Transverse colon (tissue), 4 donors: ENCODE measurements around the gene NPW. TPM values are rescaled to one million over a fixed set of nuclear protein-coding genes. Genes with fewer than 3 reads are reported as not detected.

Source experiments
- DNase-seq: peaks from one replicate; pipeline ENCODE4 v3.0.0-alpha.2; 2019
- H3K27ac ChIP-seq, 4 donors: fragments of 200-600 bp; sonication (generic); 2 replicates each; pipeline ENCODE4 v1.5.1; 2016 to 2018; ENCODE audit warnings: inconsistent platforms in 4 of 4
- H3K27me3 ChIP-seq: fragments of 200-600 bp; sonication (generic); 2 replicates; pipeline ENCODE4 v1.5.1; 2017; ENCODE audit warnings: inconsistent platforms
- H3K36me3 ChIP-seq, 4 donors: fragments of 200-600 bp; sonication (generic); 2 replicates each; pipeline ENCODE4 v1.5.1; 2017 to 2019; ENCODE audit warnings: inconsistent platforms in 4 of 4
- H3K4me1 ChIP-seq, 4 donors: fragments of 200-600 bp; sonication (generic); 2 replicates each; pipeline ENCODE4 v1.5.1; 2017 to 2020; ENCODE audit warnings: inconsistent platforms in 4 of 4
- H3K4me3 ChIP-seq, 4 donors: fragments of 200-600 bp; sonication (generic); 1 replicate in 1 of 4; 2 replicates in 3 of 4; pipeline versions ENCODE4 v1.5.1 to v1.6.1; 2017 to 2019; ENCODE audit warnings: inconsistent platforms in 4 of 4
- H3K9me3 ChIP-seq, 2 donors: fragments of 200-600 bp; sonication (generic); 2 replicates each; pipeline ENCODE4 v1.5.1; 2017 to 2019; ENCODE audit warnings: inconsistent platforms in 2 of 2
- EP300 ChIP-seq: sonication (generic); formaldehyde crosslinking; IDR thresholded peaks from one replicate; pipeline ENCODE4 v1.6.1; 2017; ENCODE audit warnings: antibody characterized with exemption, low read depth
- POLR2A ChIP-seq: fragments of 450-650 bp; IDR thresholded peaks from one replicate; pipeline ENCODE4 v1.6.1; 2016; ENCODE audit warnings: antibody characterized with exemption, mild to moderate bottlenecking, moderate library complexity
- POLR2AphosphoS5 ChIP-seq, 3 donors: sonication (generic); formaldehyde crosslinking; IDR thresholded peaks; one replicate each; pipeline ENCODE4 v1.6.1; 2016; ENCODE audit warnings: antibody characterized with exemption in 3 of 3
- WGBS, 2 donors: methylation state at CpG; one replicate each; pipeline ENCODE4 v1.1.5; 2018; ENCODE audit warnings: low coverage in 1 of 2; 5-methylcytosine and 5-hydroxymethylcytosine counted together
- in situ Hi-C, 4 donors: fragments of 200-750 bp; cut with MboI; loops; one replicate each; pipeline versions ENCODE4 v1.15.0 to v1.15.1; 2017; ENCODE audit warnings: low sequenced_read_pairs in 3 of 4, low pct_ligation_motif_present in 1 of 4, low pct_unique_long_range_greater_than_20kb in 1 of 4
- intact Hi-C: fragments of 100-400 bp; cut with DNase I; formaldehyde crosslinking; loops from one replicate; pipeline ENCODE4 v1.15.1; 2023; ENCODE audit warnings: low total_unique reads
- total RNA-seq, 4 donors: library from RNA; depleted of rRNA; stranded (reverse); fragments of >200 nt; gene quantifications; one replicate each; pipeline ENCODE4 v1.1.0, GENCODE V29; 2016
- TF ChIP-seq, protein P1 (sequence below), 5 experiments: fragments of 200-600 bp in 3 of 5; fragments of 450-650 bp in 2 of 5; sonication (generic) in 3 of 5; IDR thresholded peaks; 1 replicate in 2 of 5; 2 replicates in 3 of 5; pipeline ENCODE4 v1.5.1; 2016 to 2017; ENCODE audit warnings: antibody characterized with exemption in 5 of 5, inconsistent platforms in 3 of 5, mild to moderate bottlenecking in 2 of 5, moderate library complexity in 1 of 5

NPW gene
- total RNA-seq, 4 donors from 2014 or later: 0.41 TPM; not detected in 3

DNA sequence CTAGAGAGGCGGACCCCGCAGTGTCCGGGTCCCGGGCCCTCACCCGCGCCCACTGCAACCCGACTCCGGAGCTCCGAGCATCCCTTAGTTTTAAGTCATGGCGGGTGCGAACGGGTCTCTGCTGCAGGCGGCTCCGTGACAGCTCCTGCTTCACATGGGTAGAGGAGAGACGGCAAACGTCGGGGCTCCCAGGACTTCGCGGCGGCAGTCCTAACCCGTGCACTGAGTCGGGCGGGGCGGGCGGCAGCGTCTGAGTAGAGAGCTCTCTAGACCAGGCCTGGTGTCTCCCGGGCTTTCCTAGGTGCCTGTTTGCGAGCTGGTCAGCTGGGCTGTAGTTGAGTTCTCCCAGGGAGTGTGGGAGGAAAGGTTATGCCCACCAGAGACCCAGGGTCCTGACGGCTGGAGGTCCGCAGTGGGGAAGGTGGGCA, 28.5 kb downstream of the NPW start:
- 0 to 1% methylated on average over 3 to 26 of the region's 30 CpGs for WGBS, 2 donors
- Histone ChIP-seq H3K4me1 (peaks cover 25 to 47% (median 41%) of the 10 kb centered on the region in 4 donors), H3K27ac (peak overlapping the region; percentile 86 to 92 (median 88)), H3K4me3 (peak overlapping the region; percentile 71 to 97 (median 76)), H3K36me3 (peaks cover 0 to under 1% (median 0%) of the 10 kb centered on the region in 4 donors), H3K27me3 (no peaks in the 10 kb centered on the region), H3K9me3 (no peaks in the 10 kb centered on the region)
- in situ Hi-C loops (no loop called here), intact Hi-C loops (loop anchor here (10.0 kb wide), 1 partner anchor 1613 kb away; no protein-coding TSS in a partner anchor)
- peak; percentile 41 for DNase-seq
- TF ChIP-seq POLR2AphosphoS5 (IDR thresholded peaks at IDR 0.05) (no peak), EP300 (no peak), POLR2A (no peak)
- TF ChIP-seq, protein P1, sequence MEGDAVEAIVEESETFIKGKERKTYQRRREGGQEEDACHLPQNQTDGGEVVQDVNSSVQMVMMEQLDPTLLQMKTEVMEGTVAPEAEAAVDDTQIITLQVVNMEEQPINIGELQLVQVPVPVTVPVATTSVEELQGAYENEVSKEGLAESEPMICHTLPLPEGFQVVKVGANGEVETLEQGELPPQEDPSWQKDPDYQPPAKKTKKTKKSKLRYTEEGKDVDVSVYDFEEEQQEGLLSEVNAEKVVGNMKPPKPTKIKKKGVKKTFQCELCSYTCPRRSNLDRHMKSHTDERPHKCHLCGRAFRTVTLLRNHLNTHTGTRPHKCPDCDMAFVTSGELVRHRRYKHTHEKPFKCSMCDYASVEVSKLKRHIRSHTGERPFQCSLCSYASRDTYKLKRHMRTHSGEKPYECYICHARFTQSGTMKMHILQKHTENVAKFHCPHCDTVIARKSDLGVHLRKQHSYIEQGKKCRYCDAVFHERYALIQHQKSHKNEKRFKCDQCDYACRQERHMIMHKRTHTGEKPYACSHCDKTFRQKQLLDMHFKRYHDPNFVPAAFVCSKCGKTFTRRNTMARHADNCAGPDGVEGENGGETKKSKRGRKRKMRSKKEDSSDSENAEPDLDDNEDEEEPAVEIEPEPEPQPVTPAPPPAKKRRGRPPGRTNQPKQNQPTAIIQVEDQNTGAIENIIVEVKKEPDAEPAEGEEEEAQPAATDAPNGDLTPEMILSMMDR (IDR thresholded peaks at IDR 0.05): no peak

DNA sequence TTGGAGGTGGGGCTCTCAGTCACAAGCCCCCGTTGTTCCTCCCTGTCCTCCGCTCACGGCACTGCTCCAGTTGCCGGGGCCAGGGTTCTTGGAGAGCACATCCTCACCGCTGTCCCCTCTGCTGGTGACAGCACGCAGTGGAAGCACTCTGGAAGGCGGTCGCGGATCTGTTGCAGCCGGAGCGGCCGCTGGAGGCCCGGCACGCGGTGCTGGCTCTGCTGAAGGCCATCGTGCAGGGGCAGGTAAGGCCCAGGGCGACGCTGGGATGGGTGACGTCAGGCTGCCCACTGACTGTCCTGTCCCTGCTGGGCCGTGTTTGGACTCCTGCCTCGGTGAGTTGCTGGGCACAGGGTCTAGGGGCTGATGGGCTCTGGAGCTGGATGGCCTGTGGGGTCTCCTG, 33.6 kb downstream of the NPW start:
- peaks cover 8 to 24% (median 20%) of the 10 kb centered on the region in 4 donors for H3K4me1 ChIP-seq
- no peaks in the 10 kb centered on the region for H3K9me3 ChIP-seq
- in situ Hi-C loops: no loop called here
- no peaks in the 10 kb centered on the region for H3K27me3 ChIP-seq
- peaks cover 0 to 7% (median 0%) of the 10 kb centered on the region in 4 donors for H3K36me3 ChIP-seq
- H3K4me3 ChIP-seq: no peak overlapping the region
- no peak for DNase-seq
- no peak for TF ChIP-seq POLR2AphosphoS5 (IDR thresholded peaks at IDR 0.05)
- no peak for TF ChIP-seq POLR2A
- TF ChIP-seq EP300: no peak
- TF ChIP-seq, protein P1 (IDR thresholded peaks at IDR 0.05): no peak
- 90 to 96% methylated on average over 2 to 20 of the region's 21 CpGs for WGBS, 2 donors
- no peak overlapping the region for H3K27ac ChIP-seq
- intact Hi-C loops: no loop called here

DNA sequence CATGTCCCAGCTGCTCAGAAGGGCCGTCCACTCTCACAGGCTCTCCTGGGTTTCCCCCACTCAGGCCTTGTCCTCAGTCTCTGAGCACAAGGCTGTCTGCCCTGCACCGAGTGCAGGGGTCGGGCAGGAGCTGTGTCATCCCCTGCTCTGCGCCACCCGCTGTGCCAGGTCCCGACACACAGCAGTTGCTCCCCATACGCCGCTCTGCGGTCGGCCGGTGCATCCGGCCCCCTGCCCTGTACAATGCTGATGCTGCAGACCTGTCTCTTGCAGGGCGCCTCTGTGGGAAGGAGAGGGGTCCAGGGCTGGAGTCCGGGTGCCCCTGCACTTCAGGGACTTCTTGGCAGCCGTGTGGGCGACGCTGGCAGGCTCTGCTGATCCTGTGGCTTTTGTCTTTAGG, 34.3 kb downstream of the NPW start:
- no peaks in the 10 kb centered on the region for H3K27me3 ChIP-seq
- TF ChIP-seq EP300 (no peak), POLR2AphosphoS5 (IDR thresholded peaks at IDR 0.05) (no peak), POLR2A (no peak)
- TF ChIP-seq, protein P1 (IDR thresholded peaks at IDR 0.05): no peak
- H3K27ac ChIP-seq: peak overlapping the region in 2 of 4 donors; percentile 62 to 75
- in situ Hi-C loops (no loop called here), intact Hi-C loops (no loop called here)
- H3K4me1 ChIP-seq: peaks cover 2 to 18% (median 14%) of the 10 kb centered on the region in 4 donors
- H3K4me3 ChIP-seq: no peak overlapping the region
- DNase-seq: no peak
- H3K36me3 ChIP-seq: peaks cover 0 to 7% (median 0%) of the 10 kb centered on the region in 4 donors
- 95% methylated on average over 17 of the region's 17 CpGs; no CpG with 5 or more reads in 1 of the 2 donors for WGBS, 2 donors
- no peaks in the 10 kb centered on the region for H3K9me3 ChIP-seq

DNA sequence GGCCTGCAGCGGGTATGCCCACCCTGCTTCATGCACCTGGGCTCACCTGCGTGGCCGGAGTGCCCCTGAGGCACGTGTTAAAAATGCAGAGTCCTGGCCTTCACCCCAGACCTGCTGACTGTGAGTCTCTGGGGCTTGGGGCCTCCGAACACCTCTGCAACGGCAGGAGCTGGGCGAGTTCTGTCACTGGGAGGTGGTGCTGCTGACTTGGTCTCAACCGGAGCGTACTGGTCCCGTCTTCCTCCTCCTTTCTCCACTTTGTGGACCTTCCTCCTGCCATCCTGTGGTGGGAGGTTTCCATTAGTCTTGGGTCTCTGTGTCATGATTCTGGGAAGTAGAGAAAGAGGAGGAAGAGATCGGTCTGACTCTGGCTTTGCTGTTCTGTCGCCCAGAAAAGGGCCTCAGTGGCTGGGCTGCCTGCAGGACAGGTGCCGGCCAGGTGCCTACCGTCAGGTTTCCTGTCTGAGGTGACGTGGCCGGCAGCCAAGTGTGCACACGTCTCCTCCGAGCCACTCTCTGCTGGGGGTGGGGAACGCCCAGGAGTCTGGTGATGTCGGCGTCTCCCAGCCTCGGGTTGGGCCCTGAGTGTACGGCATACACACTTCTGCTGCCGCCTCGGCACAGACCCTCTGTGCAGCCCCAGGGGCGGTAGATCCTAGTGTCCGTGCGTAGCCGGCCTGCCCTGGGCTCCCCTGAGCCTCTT, 35.1 kb downstream of the NPW start:
- WGBS, 2 donors: 63% methylated on average over 29 of the region's 29 CpGs; no CpG with 5 or more reads in 1 of the 2 donors
- intact Hi-C loops: no loop called here
- H3K36me3 ChIP-seq: peaks cover 0 to 7% (median 0%) of the 10 kb centered on the region in 4 donors
- H3K27ac ChIP-seq: peak overlapping the region; percentile 27 to 75 (median 59)
- TF ChIP-seq, protein P1 (IDR thresholded peaks at IDR 0.05): no peak
- TF ChIP-seq POLR2A (peak; percentile 21), EP300 (no peak), POLR2AphosphoS5 (IDR thresholded peaks at IDR 0.05) (peak; percentile 25 to 63 (median 40))
- in situ Hi-C loops: no loop called here
- DNase-seq: peak; percentile 89
- peaks cover 0 to 12% (median 10%) of the 10 kb centered on the region in 4 donors for H3K4me1 ChIP-seq
- no peak overlapping the region for H3K4me3 ChIP-seq
- H3K9me3 ChIP-seq: no peaks in the 10 kb centered on the region
- H3K27me3 ChIP-seq: no peaks in the 10 kb centered on the region
